ENCODE measurements around the gene XKR7.
"Not testable (repeated sequence)": the region's sequence is repeated elsewhere in the genome, so short reads cannot be mapped to it uniquely, and the experiment has no call there.

The XKR7 gene

GRCh38 chr20:31967830-31968249, at the start of gene XKR7:
XKR7 (plus strand) TSS chr20:31968151; CDS start chr20:31968176, 25 bp downstream.
- DNase-seq: peak; percentile 80

- DNase-seq: no peak
Measured at GRCh38 chr20:31918466-31919105, 49.4 kb upstream of the XKR7 start.

- no peak for DNase-seq
Measured at GRCh38 chr20:31919410-31920155, 48.4 kb upstream of the XKR7 start.

DNA sequence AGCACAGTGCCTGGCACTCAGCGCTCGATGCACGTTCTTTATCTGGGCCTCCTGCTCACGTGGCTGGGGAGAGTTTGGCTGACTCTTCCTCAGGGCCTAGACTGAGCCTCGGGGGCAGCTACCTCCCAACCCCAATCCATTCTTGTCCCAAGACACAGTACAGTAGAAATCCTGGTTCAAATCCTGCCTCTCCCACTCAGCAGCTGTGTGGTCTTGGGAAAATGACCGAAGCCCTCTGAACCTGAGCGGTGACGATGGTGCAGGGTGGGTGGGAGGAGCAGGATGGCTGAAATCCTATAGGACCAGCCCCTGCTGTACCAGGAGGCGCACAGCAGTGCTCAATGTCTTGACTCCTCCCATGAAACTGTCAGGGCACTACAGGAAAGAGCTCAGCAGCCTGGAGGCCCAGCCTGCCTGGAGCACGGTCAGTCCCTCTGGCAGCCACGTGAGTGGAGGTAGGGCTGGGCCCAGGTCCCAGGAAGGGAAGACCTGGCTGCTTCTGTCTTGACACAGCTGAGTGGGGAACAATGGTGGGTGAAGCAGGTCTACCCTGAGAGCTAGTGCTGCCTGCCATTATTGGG, 47.6 kb upstream of the XKR7 start:
- no peak for DNase-seq

DNA sequence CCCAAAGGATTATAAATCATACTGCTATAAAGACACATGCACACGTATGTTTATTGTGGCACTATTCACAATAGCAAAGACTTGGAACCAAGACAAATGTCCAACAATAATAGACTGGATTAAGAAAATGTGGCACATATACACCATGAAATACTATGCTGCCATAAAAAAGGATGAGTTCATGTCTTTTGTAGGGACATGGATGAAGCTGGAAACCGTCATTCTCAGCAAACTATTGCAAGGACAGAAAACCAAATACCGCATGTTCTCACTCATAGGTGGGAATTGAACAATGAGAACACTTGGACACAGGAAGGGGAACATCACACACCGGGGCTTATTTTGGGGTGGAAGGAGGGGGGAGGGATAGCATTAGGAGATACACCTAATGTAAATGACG, 46.5 kb upstream of the XKR7 start:
- DNase-seq: not testable (repeated sequence)

DNA sequence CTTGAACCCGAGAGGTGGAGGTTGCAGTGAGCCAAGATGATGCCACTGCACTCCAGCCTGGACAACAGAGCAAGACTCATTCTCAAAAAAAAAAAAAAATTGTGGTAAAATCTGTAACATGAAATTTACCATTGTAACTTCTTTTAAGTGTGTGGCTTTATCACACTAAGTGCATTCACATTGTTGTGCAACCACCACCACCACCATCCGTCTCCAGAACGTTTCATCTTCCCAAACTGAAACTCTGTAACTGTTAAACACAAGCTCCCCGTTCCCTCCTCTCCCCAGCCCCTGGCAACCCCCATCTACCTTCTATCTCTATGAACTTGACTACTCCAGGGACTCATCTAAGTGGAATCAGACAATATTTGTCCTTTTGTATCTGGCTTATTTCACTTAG, 45.8 kb upstream of the XKR7 start:
- DNase-seq: no peak

- no peak for DNase-seq
Measured at GRCh38 chr20:31922588-31922987, 45.4 kb upstream of the XKR7 start.

DNA sequence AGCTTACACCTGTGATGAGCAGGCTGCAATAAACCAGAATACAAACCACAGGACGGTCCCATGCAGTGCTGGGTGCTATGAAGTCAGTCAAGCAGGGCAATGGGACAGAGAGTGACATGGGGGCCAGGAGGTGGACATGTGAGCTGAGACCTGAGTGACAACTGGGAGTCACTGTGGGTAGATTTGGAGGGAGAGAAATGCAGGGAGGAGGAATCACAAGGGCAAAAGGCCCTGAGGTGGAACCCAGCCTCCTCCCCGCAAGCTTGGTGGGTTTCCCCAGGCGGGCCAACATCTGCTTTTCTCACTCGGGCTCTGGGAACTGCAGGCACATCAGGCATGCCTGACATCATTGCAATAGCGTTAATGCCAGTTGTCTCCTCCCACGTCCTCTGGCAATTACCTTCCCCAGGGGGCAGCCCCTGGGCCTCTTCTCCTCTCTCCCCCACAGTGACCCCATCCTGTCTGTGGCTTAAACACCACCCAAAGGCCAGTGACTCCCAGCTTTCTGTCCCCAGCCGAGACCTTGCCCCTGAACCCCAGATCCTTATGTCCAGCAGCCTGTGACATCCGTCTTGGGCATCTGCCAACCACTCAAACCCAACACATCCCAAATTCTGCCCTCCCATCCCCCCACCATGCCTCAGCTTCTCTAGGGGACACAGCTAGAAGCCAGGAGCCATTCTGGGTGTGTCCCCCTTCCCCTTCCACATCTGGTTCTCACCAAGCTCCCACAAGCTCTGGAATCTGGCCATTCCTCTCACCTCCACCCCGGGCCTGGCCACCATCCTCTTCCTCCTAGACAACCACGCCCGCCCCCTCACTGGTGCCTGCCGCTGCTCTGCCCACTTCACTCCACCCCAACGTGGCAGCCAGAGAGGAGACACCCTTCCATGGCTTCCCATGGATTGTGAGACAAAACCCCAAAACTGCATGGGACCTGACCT, 44.3 kb upstream of the XKR7 start:
- DNase-seq: no peak

- DNase-seq: no peak
Measured at GRCh38 chr20:31924561-31924960, 43.4 kb upstream of the XKR7 start.

DNA sequence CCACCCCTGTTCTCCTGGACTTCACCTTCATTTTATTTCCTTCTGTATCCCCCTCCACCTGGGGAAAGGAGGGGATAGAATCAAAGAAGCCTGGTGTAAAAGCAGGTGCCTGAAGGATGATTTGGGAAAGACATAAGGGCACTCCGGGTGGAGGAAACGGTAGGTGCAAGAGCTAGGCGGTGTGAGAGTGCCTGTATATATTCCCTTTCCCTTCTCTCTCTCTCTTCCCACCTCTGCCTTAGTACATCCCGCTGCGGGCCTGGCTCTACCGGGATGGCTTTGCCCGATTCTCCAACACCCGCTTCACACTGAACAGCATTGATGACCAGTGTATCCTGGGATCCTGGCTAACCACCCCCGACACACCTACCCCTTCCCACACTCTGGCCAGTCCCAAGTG, 42.3 kb upstream of the XKR7 start:
- DNase-seq: no peak

DNA sequence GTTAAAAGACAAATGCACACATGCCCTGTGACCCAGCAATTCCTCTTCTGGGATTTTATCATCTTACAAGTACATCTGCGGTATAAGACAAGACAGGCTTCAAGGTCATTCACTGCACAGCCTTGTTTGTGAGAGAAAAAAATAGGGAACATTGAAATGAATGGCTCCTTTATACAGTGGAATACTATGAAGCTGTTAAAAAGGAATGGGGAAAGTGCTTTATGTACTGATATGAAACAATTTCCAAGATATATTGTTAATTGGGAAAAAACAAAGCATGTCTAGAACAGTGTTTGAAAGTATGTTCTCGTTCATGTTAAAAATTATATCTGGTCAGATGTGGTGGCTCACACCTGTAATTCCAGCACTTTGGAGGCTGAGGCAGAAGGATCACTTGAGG, 41.5 kb upstream of the XKR7 start:
- no peak for DNase-seq

DNA sequence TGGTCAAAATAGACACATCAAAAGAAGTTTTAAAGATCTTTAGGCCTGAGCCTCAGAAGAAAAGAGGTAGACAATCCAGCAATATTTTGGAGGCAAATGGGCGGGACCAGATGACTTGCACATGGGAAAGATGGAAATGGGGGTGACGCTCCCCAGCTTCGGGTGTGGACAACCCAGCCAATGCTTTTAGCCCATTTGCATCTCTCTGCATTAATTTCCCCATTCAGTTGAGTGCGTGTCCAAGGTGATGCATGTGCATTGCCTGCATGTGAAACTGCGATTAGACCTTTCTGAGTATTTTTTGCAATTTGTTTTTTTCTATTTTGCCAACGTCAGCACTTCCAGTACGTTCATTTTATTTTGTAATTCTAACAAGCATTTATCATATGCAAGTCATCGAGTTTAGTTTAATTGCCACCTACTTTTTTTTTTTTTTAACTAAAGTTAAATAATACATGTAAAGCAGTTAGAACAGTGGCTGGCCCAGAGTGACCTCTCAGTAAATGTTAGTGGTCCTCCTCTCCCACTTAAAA, 40.3 kb upstream of the XKR7 start:
- no peak for DNase-seq

DNA sequence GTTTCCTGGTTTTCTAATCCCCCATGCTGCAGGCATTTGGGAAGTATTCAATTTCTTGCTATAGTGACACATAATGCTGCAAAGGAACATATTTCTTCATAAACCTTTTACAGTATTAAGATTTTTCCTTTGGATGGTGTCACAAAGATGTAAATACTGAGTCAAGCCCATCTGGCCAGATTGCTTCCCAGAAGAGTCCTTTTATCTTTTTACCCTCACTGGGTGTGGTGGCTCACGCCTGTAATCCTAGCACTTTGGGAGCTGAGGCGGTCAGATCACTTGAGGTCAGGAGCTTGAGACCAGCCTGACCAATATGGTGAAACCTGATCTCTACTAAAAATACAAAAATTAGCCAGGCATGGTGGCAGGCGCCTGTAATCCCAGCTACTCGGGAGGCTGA, 38.3 kb upstream of the XKR7 start:
- DNase-seq: not testable (repeated sequence)

GRCh38 chr20:31930779-31931178, 37.2 kb upstream of the XKR7 start:
- DNase-seq: no peak

GRCh38 chr20:31933698-31934097, 34.3 kb upstream of the XKR7 start:
- DNase-seq: no peak

DNA sequence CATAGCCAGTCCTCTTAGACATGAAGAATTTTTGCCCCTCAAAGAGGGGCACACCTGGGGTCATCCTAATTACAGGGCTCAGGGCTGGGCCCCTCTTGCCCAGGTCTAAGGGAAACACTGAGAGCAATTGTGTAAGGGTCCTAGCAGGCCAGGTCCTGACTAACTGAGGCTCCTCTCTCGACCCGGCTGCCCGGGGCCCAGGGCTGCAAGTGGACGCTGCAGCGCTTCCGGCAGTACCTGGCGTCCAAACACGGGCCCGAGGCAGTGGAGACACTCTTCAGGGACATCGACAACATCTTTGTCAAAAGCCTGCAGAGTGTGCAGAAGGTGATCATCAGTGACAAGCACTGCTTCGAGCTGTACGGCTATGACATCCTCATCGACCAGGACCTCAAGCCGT, 33.5 kb upstream of the XKR7 start:
- no peak for DNase-seq

DNA sequence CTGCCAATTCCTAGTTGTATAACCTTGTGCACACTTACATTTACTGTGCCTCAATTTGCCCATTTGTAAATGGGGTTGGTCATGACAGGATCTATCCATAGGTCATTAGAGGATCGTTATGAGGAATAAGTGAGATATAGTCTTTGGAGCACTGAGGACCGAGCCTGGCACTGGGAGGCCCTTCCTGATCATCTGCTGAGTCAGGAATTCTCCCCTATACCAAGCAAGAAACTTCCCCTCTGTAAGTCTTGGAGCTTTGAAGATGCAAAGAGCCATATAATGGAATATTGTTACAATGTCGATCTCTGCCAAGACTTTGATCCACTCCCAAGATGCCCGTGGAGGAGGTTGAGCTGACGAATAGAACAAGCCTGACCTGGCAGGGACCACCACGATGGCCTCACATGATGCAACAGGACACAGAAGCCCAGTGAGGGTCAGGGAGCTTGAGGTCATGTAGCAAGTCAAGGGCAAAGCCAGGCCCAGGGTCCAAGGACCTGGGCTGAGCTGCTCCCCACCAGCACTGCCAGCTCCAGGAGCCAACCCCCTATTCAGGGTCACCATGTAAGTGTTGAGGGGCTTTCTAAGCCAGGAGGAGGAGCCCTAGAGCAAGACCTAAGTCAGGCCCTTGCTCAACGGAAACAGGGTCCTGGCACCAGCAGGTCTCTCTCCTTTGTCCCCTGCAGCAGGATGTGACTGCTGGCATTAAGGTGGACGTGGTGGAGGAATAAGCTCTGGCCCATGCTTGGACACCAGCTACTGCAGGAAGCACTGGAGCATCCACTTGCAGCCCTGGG, 32.8 kb upstream of the XKR7 start:
- DNase-seq: no peak

- DNase-seq: no peak
Measured at GRCh38 chr20:31936420-31936819, 31.5 kb upstream of the XKR7 start.

DNA sequence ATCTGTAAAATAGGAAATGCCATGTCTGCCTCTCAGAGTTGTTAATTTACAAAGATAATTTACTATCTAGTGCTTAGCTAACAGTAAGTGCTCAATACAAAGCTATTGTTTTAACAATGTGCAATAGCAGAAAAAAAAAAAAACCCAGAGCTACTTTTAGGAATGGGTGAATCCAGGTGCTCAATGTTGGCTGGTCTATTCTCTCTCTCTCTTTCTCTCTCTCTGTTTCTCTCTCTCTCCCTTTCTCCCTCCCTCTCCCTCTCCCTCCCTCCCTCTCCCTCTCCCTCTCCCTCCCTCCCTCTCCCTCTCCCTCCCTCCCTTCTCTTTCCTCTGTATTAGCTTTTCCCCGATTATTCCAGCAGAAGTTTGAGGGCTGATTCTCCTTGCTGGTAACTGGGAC, 30.1 kb upstream of the XKR7 start:
- DNase-seq: no peak

- no peak for DNase-seq
Measured at GRCh38 chr20:31939661-31940060, 28.3 kb upstream of the XKR7 start.

DNA sequence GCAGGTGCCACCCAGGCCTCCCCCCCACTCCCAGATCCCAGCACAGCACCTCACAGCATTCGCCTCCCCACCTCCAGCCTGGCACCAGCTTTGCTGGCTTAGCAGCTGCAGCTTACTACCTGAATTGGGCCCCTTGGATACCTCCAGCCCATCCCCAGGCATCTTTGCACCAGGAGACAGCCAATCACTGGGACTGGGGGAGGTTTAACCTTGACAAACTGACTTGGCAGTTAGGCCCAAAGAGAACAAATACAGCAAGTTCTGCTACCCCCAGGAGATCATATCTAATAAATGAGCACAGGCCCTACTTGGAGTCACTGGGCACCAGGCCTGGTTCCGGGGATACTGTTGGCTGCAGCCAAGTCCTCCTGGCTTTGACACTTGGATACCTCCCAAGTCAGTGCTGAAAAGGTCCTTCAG, 24.9 kb upstream of the XKR7 start:
- DNase-seq: no peak

DNA sequence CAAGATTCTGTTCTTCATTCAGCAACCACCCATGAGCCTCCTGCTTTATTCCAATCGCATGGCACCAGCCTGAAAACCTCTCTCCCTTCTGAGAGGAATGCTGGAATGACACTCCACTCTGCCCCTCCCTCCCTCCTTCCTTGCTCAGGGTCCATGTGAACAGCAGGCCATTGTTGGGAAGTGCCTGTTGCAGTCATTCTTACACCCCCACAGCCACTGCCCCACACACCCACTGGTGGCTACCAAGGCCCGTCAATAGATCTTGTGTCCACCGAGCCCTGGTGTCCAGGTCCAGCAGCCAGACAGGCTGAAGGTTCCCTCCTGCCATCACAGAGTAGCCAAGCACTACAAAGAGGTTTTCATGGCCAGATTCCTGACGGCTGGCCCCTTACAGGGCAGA, 22.6 kb upstream of the XKR7 start:
- no peak for DNase-seq
